Effector memory CD4-positive, alpha-beta T cell (primary cell): ENCODE data around the gene ELAVL2.
"Not testable (repeated sequence)": the region's sequence is repeated elsewhere in the genome, so short reads cannot be mapped to it uniquely, and the experiment has no call there.

Source experiments
- DNase-seq, 3 donors: peaks; one replicate each; pipeline ENCODE4 v3.0.0-alpha.2; 2020
- H3K27ac ChIP-seq: 2 replicates; pipeline ENCODE4 v1.7.0; 2013; ENCODE audit warnings: mild to moderate bottlenecking, low read length, moderate library complexity; ENCODE audit not compliant: insufficient read depth, poor library complexity, severe bottlenecking
- H3K27me3 ChIP-seq: replicated peaks from 2 replicates; pipeline ENCODE4 v1.7.0; 2013; ENCODE audit warnings: mild to moderate bottlenecking, low read length; ENCODE audit not compliant: insufficient read depth, control insufficient read depth, poor library complexity, severe bottlenecking
- H3K36me3 ChIP-seq: 2 replicates; pipeline ENCODE4 v1.7.0; 2013; ENCODE audit warnings: mild to moderate bottlenecking, low read length, moderate library complexity; ENCODE audit not compliant: control insufficient read depth, insufficient read depth
- H3K4me1 ChIP-seq: 2 replicates; pipeline ENCODE4 v1.7.0; 2013; ENCODE audit warnings: low read length, mild to moderate bottlenecking; ENCODE audit not compliant: control insufficient read depth, insufficient read depth, poor library complexity, severe bottlenecking
- H3K4me3 ChIP-seq: 2 replicates; pipeline ENCODE4 v1.7.0; 2013; ENCODE audit warnings: low read length, low read depth, mild to moderate bottlenecking; ENCODE audit not compliant: insufficient read depth, poor library complexity, severe bottlenecking
- H3K9me3 ChIP-seq: 2 replicates; pipeline ENCODE4 v1.7.0; 2013; ENCODE audit warnings: mild to moderate bottlenecking, low read length, moderate library complexity; ENCODE audit not compliant: control insufficient read depth

The ELAVL2 gene

DNA sequence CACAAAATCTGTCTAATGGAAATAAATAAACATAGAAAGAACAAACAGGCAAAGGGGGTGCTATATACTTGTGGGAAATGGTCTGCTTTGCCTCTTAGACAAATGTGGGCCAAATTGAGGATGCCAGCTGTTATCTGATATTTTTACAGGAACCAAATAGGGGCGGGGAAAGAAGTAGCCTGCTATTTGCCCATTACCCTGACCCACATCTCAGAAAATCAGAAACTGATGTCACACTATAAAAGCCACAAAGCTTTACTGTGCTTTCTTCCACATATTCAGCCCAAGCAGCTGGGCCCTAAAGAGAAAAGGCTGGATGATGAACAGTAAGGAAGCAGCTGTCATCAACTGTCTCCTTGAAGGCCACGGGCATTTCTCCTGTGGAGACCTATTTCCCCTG, 97.3 kb downstream of the ELAVL2 start:
- H3K4me1 ChIP-seq = no peaks in the 10 kb centered on the region
- no peak overlapping the region for H3K27ac ChIP-seq
- no peaks in the 10 kb centered on the region for H3K9me3 ChIP-seq
- H3K27me3 ChIP-seq = no peaks in the 10 kb centered on the region
- no peak for DNase-seq
- no peak overlapping the region for H3K4me3 ChIP-seq
- no peaks in the 10 kb centered on the region for H3K36me3 ChIP-seq

DNA sequence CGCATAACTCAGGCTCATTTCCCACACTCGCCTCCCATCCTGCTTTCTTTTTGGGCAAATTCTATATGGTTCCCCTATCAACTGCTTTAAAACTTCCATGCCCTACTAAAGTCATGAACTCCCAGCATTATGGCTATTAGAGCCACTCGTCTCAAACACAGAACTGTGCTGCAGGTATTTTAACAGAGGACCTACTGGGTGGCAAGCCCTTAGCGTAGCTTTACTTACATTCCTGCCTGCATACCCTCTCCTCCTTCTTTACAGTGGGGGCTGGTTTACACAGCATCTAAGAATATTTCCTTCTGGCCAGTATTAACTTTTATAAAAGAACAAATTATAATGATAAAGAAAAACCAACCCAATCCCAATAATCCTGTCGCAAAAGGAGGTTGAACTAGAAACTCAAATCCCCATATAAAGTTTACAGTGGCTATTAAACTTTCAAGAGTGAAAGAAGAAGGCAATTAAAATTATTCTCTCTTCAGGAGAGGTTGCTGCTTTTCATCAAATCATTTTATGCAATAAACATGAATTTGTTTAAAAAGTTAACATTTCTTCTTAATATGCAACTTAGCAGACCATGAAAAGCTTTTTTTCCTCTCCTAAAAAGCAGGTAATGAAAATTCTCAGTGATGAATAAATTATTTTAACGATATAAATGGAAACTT, 100.6 kb downstream of the ELAVL2 start:
- no peaks in the 10 kb centered on the region for H3K36me3 ChIP-seq
- H3K4me3 ChIP-seq = no peak overlapping the region
- no peaks in the 10 kb centered on the region for H3K9me3 ChIP-seq
- no peak for DNase-seq
- H3K27ac ChIP-seq = no peak overlapping the region
- no peaks in the 10 kb centered on the region for H3K4me1 ChIP-seq
- no peaks in the 10 kb centered on the region for H3K27me3 ChIP-seq

DNA sequence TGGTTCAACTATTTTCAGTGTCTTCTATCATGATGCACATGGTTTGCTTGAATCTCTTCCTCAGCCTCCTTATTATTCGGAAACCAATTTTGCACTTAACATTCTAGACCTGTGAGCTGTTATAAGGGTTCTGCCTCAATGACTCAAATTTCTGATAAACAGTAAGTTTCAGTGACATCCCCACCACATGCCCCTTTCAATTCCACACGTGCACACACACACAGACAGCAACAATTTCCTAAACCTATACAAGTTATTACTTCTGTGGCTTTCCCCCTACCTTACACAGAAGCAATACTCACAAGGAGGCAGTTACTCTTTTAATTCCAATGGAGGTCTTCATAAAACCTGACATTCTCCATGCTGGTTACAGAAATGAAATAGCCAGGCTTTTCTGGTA, 102.4 kb downstream of the ELAVL2 start:
- H3K27me3 ChIP-seq = no peaks in the 10 kb centered on the region
- no peaks in the 10 kb centered on the region for H3K9me3 ChIP-seq
- no peak for DNase-seq
- H3K4me3 ChIP-seq = no peak overlapping the region
- H3K4me1 ChIP-seq = no peaks in the 10 kb centered on the region
- no peaks in the 10 kb centered on the region for H3K36me3 ChIP-seq
- H3K27ac ChIP-seq = no peak overlapping the region

DNA sequence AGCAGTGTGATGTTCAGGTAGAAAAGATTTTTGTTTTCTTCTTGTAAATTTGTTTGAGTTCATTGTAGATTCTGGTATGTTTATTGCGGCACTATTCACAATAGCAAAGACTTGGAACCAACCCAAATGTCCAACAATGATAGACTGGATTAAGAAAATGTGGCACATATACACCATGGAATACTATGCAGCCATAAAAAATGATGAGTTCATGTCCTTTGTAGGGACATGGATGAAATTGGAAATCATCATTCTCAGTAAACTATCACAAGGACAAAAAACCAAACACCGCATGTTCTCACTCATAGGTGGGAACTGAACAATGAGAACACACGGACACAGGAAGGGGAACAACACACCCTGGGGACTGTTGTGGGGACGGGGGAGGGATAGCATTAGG, 103.0 kb downstream of the ELAVL2 start:
- H3K27ac ChIP-seq, H3K27me3 ChIP-seq, H3K9me3 ChIP-seq, H3K36me3 ChIP-seq, H3K4me1 ChIP-seq, H3K4me3 ChIP-seq, DNase-seq: not testable (repeated sequence)

DNA sequence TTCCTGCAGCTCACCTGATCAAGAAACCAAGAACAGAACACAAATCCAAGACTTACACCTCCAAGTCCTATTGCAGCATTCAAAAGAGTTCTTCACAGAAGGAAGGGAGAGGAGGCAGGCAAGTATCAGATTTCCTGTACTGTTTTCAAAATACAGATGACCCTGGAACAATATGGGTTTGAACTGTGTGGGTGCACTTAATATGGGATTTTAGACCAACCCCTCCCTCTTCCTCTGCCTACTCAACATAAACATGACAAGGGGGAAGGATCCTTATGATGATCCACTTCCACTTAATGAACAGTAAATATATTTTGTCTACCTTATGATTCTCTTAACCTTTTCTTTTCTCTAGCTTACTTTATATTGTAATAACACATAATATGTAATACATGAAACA, 104.6 kb downstream of the ELAVL2 start:
- Histone ChIP-seq H3K27ac (no peak overlapping the region), H3K36me3 (no peaks in the 10 kb centered on the region), H3K9me3 (no peaks in the 10 kb centered on the region), H3K27me3 (no peaks in the 10 kb centered on the region), H3K4me1 (no peaks in the 10 kb centered on the region), H3K4me3 (no peak overlapping the region)
- no peak for DNase-seq

DNA sequence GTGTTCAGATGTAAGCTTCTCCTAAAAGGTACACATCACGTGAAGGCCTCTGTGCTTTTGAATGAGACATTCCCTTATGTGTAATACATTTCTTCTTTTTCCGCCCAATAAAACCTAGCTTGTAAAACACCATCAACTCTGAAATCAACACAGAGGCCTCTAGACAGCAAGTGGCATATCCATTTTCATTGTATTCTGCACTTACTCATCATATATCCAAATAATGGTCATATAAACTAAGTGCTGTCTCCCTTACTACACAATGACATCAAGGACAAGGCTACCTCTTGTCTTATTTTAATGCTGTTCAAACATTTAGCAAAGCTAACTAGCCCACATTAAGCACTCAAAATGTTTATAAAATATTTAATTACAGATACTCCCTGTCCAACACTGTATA, 108.5 kb downstream of the ELAVL2 start:
- Histone ChIP-seq H3K9me3 (no peaks in the 10 kb centered on the region), H3K36me3 (no peaks in the 10 kb centered on the region), H3K4me3 (no peak overlapping the region), H3K27me3 (no peaks in the 10 kb centered on the region), H3K27ac (no peak overlapping the region), H3K4me1 (no peaks in the 10 kb centered on the region)
- DNase-seq = no peak

DNA sequence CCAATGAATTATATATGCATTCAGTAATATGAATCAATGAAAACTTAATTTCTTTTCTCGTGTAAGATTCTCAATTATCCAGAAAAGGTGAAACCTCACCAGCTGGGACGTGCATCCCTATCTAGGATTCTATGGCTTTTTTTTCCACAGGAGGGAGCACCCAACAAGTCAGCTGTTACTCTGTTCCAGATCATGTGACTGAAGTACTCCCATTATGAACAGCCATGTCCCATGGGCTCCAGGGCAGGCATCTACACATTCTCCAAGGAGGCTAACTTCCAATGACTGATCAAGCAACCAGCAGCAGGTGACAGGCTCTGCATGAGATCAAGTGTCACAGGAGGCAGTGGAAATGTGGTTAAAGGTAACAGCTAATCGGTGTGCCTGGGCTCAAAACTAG, 118.8 kb downstream of the ELAVL2 start:
- H3K4me3 ChIP-seq = no peak overlapping the region
- H3K9me3 ChIP-seq = no peaks in the 10 kb centered on the region
- no peak overlapping the region for H3K27ac ChIP-seq
- no peak for DNase-seq
- no peaks in the 10 kb centered on the region for H3K27me3 ChIP-seq
- H3K4me1 ChIP-seq = no peaks in the 10 kb centered on the region
- H3K36me3 ChIP-seq = no peaks in the 10 kb centered on the region

DNA sequence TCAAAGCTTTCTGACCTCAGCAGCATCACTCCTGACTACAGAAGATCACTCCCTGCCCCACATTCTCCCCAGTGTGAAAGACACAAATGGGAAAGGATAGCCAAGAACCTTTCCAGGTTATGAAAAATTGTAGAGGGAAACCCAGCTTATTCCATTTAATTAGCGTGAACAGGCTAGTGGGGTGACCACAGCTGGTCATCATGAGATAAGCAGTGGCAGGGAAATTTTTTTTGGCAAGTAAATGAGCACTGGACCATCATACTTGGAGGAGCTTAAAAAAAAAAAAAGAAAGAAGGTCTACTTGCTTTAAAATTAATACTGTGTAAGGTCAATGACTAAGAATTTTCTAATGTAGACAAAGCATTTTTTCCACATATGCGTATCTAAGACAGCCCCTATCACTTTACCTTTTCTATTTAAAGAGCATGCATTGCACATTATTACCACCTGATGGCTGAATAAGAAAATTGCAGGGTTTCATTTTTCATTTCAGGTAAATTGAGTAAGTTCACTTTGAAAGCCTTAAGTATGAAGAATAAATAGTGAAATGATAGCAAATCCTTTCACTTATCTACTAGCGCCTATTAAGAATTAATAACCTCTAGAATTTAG, 123.6 kb downstream of the ELAVL2 start:
- DNase-seq = no peak

DNA sequence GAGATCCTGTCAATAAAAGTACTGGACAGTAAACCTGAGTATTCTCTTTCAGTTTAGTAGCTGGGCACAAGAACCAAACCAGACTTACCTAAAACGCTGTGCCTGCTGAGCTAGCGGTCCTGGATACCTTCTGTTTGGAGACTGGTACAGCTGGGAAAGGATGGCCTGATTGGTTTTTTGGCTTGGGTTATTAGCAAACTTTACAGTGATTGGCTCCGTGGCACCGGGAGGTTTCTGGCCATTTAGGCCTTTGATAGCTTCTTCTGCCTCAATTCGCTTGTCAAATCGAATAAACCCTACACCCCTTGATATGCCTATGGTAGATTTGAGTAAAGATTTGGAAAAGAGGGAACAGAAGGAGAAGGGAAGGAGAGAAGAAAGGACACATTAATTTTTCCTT, 124.7 kb downstream of the ELAVL2 start:
- H3K36me3 ChIP-seq = no peaks in the 10 kb centered on the region
- no peak for DNase-seq
- H3K4me3 ChIP-seq = no peak overlapping the region

More for the DNA sequence above, 123.6 kb downstream of the ELAVL2 start:
- H3K9me3 ChIP-seq = no peaks in the 10 kb centered on the region
- no peak overlapping the region for H3K4me3 ChIP-seq
- no peaks in the 10 kb centered on the region for H3K4me1 ChIP-seq
- no peaks in the 10 kb centered on the region for H3K27me3 ChIP-seq
- H3K27ac ChIP-seq = no peak overlapping the region
- H3K36me3 ChIP-seq = no peaks in the 10 kb centered on the region

DNA sequence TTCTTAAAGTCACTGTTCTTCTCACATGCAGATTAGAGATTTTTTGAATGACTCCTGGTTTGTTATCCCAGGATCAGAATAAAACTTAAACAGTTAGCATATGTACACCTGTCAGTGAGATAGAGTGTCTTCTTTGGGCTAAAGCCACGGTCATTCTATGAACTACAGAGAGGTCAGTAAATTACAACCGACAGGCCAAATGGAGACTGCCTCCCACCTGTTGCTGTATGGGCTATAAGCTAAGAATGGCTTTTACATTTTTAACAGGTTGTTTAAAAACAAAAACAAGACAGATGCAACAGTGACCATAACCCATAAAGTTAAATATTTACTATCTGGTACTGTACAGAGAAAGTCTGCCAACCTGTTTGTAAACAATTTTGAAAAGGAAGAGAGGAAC, 125.7 kb downstream of the ELAVL2 start:
- no peak overlapping the region for H3K4me3 ChIP-seq
- H3K4me1 ChIP-seq = no peaks in the 10 kb centered on the region
- no peak overlapping the region for H3K27ac ChIP-seq
- H3K36me3 ChIP-seq = no peaks in the 10 kb centered on the region
- H3K9me3 ChIP-seq = no peaks in the 10 kb centered on the region
- H3K27me3 ChIP-seq = no peaks in the 10 kb centered on the region
- no peak for DNase-seq

More for the DNA sequence above, 124.7 kb downstream of the ELAVL2 start:
- Histone ChIP-seq H3K9me3 (no peaks in the 10 kb centered on the region), H3K27me3 (no peaks in the 10 kb centered on the region), H3K4me1 (no peaks in the 10 kb centered on the region), H3K27ac (no peak overlapping the region)
